Stimulated activated CD4-positive, alpha-beta T cell treated with anti-CD3 and anti-CD28 coated beads, Interleukin-12 subunit alpha, Interleukin-12 subunit beta, amount 100 ng/mL, for 24 hours (primary cell): ENCODE results near the gene PLA2R1.
"Not testable (repeated sequence)": the region's sequence is repeated elsewhere in the genome, so short reads cannot be mapped to it uniquely, and the experiment has no call there.

ENCODE experiments used
- DNase-seq, 2 experiments: peaks; one replicate each; pipeline ENCODE4 v3.0.0-alpha.2; 2020; ENCODE audit warnings: low read depth in 2 of 2

Gene PLA2R1

DNA sequence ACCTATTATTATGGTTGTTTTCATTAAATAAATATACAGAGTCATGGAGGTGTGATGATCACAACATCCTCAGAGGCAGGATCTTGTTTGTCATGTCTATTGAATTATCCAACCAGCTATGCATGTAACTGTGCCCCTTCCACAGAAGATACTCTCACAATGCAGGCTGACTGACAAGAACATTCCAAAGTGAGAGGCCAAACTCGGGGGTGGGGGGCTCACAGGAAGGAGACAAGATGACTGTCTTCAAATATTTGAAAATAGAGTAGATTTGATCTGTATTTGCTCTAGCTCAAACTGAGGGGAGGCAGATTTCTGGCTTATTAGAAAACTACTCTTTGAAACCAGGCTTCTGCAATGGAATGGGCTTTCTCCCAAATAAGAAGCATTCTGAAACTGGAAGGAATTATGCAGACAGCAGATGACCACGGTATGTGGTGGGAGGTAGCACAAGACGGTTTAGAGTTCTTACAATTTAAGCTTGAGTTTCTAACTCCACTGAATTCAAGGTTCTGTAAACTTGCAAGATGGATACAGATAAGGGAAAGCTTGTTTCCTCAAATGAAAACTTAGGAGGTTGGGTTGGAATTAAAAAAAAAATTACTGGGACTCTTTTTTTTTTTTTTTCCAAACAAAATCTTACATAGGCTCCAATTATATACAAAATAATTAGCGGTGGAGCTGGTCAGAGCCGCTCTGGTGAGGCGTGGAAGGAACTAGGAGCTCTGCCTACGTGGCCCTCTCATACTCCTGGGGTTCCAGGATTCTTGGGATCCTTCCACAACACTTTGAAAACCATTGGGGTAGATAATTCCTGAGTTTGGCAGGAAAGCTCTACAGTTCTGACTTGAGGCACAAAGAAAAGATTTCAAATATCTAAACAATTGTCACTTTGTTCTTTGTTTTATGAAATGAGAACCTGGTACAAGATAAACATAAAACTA lies 79.3 kb downstream of the PLA2R1 start:
- DNase-seq, result no peak

DNA sequence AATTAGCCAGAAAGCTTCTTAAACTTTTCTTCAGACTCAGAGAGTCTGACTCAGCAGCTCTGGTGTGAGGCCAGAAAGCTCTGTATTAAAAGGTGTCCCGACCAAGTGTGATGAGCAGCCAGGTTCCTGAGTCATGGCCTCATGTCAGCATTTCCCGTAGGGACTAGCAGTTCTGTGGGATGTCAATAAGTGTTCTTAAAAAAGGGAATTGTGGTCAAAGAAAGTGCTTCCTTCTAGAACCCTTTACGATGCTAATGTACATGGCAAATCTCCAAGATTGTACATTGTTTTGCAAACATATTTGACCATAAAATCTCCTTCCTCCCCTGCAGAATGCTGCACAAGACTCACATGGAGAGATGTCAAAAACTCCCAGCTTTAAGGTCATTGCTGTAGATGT lies 80.1 kb downstream of the PLA2R1 start:
- DNase-seq, result no peak

DNA sequence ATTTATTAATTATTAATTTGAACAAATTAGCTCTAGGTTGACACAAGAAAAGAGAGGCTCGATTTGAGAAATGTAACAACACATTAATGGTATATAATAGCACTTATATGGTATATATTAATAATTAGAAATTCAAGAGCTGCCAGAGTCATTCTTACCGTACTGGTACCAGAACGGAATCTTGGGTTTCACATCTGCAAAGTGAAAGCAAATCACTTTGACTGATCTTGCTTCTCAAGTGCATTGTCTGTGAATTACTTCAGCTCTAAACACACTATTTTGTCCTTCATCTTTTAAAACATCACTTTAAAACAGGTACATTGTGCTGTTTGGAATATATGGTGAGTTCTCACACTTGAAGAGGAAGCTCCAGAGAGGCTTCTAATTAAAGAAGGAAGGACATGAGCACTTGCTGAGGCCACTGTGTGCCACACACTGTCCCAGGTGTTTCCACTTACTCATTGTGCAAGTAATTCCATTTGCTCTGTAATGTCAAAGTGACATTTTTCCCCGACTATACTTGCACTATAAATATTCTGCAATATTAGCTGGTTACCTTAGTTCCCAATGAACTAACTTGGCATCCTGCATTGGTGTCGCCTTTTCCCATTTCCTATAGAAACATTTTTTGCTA lies 85.8 kb downstream of the PLA2R1 start:
- no peak for DNase-seq

DNA sequence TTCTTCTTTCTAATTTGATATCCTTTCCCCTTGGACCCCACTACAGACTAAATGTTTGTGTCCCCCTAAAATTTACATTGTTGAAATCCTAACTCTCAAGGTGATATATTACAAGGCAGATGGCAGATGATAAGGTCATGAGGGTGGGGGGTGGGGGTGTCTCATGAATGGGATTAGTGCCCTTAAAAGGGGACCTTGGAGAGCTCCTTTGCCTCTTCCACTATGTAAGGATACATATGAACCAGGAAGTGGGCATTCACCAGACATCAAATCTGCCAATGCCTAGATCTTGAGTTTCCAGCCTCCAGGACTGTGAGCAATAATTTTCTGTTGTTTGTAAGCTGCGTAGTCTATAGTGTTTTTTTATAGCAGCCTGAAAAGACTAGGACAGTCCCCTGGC lies 89.1 kb downstream of the PLA2R1 start:
- no peak for DNase-seq

DNA sequence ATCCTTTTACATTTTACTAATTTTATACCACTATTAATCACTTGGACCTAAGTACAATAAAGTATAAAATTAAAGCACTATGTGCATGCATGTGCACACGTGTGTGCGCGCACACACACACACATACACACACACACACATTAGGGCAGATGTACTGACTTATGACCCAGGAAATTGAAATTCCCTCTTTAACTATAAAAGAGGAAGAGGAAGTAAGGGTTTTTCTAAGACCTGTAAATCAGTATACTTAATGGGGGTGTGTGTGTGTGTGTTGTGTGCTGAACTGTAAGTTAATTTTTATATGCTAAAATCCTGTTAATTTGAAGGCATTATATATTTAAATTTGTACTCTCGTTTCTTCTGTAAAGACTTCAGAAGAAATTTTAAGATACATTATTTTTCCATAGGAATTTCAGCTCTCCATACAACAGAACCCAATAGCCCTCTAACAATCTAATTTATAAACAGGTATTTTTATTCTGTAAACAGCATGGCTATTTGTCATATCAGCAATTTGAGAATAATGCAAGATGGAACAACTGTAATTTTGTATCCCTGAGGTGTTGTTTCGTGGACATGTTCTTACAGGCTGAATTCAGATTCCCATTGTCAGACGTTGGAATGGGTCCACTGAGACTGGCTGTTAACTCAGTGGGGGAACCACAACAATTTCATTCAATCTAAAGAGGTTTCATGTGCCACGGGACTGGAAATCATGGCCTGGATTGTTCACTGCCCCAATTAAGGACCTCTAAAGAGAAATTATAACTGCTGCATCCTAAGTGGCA lies 90.9 kb downstream of the PLA2R1 start:
- no peak for DNase-seq

DNA sequence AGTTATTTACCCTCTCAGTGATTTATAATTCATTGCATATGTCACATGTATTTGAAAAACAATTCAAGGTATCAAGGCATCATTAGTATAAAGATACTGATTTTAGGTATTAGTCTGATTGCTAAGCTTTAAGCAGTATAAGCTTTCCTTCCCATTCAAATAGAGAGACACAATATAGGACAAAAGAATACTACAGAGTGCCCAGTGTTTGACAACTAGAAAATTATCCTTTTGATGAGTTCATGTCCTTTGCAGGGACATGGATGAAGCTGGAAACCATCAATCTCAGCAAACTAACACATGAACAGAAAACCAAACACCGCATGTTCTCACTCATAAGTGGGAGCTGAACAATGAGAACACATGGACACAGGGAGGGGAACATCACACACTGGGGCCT lies 91.9 kb downstream of the PLA2R1 start:
- not testable (repeated sequence) for DNase-seq

DNA sequence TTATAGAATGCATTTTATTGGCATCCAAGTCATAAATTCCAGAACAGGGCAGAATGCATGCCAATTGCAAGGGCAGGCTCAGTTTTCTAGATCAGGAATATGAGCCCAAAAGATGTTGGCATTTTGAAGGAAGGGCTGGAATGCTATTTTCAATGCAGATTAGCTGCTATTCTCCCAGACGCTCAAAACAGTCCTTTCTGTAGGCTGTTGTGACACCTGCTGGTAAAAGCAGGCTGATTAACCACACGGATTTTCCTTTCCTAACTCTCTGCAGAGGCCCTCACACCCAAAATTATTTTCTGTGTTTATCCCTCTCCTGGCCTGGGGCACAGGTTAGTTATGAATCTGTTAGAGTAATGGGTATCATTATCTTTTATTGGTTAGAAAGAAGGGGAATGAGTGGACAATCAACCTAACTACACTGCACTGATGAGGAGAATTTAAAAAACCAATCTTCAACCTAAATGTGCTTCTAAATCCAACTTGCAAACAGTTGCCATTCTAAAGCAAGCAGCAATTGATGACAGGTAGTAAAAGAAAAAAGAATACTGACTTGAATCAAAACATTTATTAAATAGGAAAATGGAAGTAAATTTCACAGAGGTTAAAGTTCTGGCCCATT lies 94.0 kb downstream of the PLA2R1 start:
- DNase-seq, result no peak

DNA sequence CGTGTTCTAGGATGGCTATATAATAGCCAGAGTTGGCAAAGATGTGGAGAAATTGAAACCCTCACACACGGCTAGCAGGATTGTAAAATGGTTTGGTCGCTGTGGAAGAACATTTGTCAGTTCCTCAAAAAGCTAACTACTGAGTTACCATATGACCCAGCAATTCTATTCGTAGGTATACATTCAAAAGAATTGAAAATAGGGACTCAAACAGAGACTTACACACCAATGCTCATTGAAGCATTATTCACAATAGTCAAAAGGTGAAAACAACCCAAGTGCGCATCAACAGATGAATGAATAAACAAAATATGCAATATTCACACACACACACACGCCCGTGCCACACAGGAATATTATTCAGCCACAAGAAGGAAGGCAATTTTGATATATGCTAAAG lies 98.7 kb downstream of the PLA2R1 start:
- no peak for DNase-seq

DNA sequence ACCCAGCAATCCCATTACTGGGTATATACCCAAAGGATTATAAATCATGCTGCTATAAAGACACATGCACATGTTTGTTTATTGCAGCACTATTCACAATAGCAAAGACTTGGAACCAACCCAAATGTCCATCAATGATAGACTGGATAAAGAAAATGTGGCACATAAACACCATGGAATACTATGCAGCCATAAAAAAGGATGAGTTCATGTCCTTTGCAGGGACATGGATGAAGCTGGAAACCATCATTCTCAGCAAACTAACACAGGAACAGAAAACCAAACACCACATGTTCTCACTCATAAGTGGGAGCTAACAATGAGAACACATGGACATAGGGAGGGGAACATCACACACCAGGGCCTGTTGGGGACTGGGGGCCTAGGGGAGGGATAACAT lies 99.9 kb downstream of the PLA2R1 start:
- not testable (repeated sequence) for DNase-seq

DNA sequence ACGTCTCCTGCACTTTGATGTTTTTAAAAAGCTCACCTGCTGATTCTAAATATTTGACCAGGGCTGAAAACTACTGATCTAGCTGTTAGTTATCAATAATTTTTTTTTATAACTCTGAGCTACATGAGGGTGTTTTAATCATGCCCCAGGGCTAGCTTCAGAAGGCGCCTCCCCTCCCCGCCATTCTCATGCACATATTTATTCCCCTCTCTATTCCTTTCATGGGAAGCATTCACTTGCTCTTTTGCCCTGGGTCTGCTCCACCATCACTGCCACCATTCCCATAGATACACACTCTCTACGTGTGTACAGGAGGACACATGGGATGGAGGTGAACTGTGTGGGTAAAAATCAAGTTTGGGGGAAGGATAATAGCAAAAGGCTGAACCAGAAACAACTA lies 101.0 kb downstream of the PLA2R1 start:
- DNase-seq, result no peak

DNA sequence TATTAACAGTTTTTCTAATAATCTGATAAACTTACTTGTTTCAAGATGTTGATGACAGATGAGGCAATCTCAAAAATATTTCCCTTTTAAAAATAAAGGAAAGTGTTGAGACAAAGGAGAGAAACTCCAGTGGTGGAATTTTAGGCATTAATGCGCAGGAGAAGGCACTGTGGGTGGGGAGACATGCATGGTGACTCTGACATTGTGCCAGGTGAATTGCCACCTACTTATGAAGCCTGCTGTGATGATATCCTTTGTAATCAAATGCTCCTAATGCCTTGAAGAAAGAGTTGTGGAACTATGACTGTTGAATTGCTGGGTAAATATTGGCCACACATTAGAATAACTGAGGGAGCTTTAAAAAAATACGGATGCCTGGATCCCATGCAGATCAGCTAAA lies 101.4 kb downstream of the PLA2R1 start:
- DNase-seq, result no peak

DNA sequence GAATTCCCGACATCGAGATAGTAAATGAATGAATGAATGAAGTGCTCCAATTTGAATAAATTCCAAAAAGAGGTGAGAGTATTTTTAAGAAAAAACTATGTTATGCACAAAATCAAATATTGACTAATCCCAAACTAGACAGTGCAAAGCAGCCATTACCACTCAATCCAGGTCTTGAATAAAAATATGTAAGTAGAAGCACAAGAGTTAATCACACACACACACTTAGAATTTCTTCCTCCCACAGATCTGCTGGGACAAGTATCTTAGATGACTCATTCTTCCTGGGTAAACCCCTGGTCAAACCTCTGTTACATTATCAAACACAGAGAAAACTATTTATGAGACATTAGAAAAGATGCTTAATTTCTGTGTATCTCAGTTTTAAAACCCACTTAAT lies 102.0 kb downstream of the PLA2R1 start:
- DNase-seq, result no peak

DNA sequence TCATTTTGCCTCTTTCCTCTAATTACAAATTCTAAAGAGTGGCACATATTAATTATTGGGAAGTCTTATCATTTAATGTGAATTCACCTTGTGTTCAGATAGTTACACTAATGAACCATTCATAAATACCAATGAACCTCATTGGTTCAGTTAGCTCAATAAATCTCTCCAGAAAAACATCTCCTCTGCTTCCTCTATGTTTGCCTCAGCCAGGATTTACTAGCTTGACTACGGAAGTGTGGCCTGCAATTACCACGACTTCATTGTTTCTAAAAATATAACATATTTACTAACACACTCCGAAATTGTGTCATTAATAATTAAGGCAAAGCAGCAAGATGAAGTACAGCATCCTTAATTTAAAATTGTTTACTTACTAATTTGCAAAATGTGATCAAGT lies 103.3 kb downstream of the PLA2R1 start:
- no peak for DNase-seq

DNA sequence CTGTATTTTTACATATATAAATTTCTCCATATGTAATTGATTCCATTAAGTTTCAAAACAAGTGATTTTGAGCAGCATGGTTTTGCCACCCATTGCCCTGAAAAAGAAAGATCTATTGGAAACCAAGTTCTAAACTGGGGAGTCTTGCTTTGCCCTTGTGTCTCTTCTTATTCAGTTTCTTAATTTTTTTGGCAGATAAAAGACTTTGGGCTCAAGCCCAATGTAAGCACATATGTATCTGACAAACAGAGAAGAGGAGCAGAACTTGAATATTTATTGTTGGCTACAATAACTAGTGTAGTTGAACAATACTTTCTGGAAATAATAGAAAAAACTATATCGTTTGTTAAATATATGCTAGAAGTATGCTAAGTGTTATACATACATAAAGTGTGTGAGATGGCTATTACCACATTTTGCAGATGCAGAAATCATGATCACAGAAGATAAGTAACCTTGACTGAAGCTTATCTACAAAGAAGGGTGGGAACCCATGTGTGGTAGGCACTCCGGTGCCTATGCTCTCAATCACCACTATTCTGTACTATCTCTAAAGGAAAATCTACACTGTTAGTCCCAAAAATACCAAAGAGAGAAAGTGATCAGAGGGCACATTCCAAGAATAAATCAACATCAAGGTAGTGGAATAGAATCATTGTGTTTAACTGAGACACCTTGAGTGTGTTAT lies 109.1 kb downstream of the PLA2R1 start:
- DNase-seq, result no peak

DNA sequence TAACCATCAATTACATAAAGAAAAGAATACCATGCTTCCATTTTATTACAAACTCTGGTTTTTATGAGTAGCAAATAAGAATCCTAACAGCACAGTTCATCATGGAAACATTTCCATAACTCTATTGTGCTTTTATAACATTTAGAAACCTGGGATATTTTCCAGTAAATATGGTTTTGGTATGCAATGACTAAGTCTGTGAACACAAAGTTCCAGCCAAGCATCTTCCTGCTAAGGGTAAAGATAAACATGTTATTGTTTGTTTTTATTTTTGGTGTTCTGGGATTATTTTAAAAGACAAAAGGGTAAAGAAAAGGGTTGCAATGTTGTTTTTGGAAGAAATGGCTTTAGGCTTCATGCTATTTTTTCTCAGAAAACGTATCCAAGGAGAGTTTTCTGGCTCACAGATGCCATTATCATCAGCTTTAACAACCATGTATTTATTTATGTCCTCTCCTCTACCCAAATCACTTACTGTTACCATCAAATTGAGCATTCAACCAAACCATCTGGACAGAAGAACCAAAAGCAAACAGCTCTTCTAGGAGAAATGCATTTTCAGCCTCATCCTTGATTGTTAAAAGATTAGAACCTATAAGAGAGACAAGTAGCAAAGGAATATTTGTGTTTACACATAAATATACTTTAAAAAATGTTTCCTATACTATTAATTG lies 116.0 kb downstream of the PLA2R1 start:
- no peak for DNase-seq

DNA sequence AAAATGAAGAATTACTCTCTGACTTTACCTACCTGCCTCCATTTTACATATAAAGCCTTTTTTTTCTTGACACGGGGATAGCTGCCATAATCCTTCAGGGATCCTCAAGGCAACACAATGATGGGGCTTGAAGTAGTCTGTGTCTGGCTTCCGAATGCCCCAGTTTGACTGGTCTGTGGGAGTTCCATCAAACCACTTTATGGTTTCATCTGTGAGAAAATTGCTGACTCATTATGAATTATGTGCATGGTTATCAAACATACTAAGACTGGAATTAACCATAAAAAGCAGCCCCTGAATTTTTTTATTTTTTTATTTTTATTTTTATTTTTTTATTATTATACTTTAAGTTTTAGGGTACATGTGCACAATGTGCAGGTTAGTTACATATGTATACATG lies 117.5 kb downstream of the PLA2R1 start:
- DNase-seq, result no peak

DNA sequence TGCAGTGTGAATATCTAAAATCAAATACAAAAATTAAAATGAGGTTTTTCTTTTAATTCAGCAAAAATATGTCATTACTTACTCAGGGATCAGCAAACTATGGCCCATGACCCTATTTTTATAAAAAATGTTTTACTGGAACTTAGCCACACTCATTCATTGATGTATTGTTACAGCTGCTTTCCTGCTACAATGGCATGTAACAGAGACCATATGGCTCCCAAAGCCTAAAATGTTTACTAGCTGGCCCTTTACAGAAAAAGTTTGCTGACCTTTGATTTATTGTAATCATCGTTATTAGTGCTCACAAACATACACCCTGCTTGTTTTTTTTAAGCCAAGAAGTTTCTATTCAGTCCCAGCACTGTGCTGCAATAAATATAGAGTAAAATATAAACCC lies 120.3 kb downstream of the PLA2R1 start:
- DNase-seq, result no peak

DNA sequence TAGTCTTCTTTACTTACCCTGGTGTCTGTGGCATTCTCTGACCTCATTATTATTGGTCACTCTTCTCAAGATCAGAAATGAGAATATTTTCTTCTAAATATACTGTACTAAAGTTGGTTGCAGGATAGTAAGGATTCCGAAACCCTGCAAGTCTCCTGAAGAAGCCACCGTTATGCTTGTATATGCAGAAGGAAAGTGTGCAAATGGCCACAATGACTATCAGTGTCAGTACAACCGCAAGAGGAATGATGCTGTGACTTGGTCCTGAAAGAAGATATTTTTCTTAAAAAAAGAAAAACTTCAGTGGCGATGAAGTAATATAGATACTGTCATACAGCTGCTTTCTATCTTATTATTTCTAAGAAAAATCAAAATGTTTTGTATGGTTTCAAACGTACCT lies 120.7 kb downstream of the PLA2R1 start:
- DNase-seq, result no peak

DNA sequence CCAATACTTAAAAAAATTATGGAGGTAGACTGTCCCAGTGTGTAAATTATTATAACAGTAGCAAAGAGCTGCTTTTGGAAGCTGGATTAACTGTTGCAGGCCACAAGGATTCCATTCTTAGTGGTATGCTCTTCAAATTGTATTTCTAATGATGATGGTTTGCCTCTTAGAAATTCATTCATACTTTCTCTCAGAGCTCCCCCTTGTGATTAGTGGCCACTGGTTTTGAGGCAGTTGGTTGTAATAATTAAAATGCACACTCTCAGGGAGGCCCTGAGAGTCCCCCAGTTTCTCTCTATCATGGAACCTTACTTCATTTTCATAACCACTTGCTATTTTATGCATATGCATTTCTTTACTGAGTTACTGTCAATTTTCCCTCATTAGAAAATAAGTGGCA lies 122.5 kb downstream of the PLA2R1 start:
- no peak for DNase-seq

DNA sequence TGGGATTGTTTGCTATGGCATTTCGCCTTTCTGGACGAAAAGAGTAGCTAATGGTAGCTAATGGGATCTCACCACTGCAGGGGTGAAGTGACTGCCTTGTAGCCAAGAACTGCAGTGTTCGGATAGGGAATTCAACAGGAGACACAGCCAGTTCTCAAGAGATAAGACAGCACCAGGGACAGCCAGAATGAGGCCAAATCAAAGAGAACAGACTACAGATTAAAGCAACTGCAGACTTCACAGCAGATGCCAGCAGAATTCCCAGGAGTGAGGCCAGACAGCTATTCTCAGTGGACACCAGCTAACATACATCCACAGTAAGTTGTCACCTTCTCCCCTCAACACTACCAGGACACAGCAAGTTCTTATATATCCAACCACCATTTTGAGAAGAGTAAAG lies 124.0 kb downstream of the PLA2R1 start:
- DNase-seq, result no peak

DNA sequence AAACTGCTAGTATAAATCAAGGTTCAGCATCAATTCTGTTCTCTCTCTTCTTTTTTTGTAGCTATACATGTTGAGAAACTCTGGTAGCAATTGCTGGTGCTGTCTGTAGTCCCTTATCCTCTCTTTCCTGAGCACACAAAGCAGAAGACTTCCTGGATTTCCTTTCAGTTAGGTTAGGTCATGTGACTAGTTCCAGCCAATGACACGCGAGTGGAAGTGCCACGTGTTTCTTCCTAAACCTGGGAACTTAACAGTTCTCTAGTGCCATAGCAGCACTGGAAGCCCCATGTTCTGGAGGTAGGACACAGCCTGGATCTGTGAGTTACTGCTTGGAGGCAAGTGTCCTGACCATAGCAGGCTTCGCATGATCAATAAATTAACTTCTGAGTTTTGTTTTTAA lies 125.9 kb downstream of the PLA2R1 start:
- no peak for DNase-seq
